GM18861 (cell line): ENCODE results near the gene MBD2.
"Not testable (repeated sequence)": the region's sequence is repeated elsewhere in the genome, so short reads cannot be mapped to it uniquely, and the experiment has no call there.

Experiments
- ATAC-seq: cut with Tn5 transposase; IDR thresholded peaks from one replicate; pipeline ENCODE4 v1.9.1; 2021; ENCODE audit not compliant: unreplicated experiment

Gene MBD2

GRCh38 chr18:54224379-54225014 is at the start of gene MBD2:
Gene MBD2, minus strand, starts transcription at chr18:54224669. Its CDS starts 110 bp downstream, at chr18:54224559.
- peak; percentile 84 for ATAC-seq

DNA sequence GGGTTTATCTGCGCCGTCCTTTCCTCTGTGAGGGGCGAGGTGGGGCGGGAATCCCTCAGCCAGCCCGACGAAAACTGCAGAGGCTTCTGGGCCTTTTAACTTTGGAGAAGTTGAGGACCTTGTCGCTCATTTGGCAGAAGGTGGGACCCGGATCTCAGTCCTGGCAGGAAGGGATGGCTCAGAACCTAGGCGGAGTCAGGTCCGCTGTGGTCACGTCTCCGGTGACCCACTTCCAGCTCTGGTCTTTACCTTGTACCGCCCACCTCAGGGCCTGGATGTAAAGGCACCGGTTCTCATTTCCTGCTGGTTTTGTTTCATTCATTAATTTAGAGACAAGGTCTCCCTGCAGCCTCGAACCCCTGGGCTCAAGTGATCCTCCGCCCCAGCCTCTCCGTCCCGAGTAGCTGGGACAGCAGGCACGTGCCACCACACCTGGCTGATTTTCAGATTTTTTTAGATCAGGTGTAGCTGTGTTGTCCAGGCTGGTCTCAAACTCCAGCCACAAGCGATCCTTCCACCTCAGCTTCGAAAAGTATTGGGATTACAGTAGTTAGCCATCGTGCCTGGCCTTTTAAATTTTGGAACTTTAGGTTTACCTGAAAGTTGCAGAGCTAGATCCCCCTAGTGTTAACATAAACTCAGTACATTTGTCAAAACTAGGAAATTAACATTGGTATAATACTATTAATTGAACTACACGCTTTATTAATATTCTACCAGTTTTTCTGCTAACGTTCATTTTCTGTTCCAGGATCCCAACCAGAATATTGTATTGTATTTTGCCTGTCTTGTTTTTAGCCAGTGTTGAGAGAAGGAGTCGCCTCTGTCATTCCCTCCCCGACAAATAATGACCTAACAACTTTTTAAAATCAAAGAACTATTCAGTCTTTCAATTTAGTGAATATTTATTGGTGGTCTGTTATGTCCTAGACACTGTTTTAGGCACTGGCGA is 45.7 kb upstream of the MBD2 start:
- peak; percentile 25 for ATAC-seq

GRCh38 chr18:54268751-54269150 is 44.3 kb upstream of the MBD2 start:
- no peak for ATAC-seq

- no peak for ATAC-seq
Observed at GRCh38 chr18:54267701-54268100, 43.2 kb upstream of the MBD2 start.

DNA sequence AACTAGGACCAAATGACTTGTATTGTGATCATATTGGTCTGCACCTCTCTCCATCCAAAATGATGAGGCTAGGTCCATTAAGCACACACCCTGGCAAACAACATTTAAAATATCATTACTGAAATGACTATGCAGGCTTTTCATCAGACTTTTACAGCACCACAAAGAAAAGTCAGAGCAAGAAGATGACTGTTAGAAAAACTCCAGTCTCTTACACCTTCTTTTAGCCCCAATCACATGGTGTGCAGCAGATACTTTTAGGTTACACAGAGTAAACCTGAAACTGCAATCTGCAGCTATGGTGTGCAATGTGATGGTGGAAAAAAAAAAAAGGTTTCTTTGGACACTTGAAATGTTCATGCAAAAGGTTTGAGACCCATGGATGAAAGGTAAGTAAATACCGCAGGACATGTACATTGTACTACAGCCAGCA is 39.5 kb upstream of the MBD2 start:
- ATAC-seq, result peak; percentile 77

GRCh38 chr18:54261894-54262293 is 37.4 kb upstream of the MBD2 start:
- peak; percentile 78 for ATAC-seq

- peak; percentile 23 for ATAC-seq
Observed at GRCh38 chr18:54260396-54261072, 36.1 kb upstream of the MBD2 start.

- not testable (repeated sequence) for ATAC-seq
Observed at GRCh38 chr18:54257818-54258217, 33.3 kb upstream of the MBD2 start.

- no peak for ATAC-seq
Observed at GRCh38 chr18:54257015-54257414, 32.5 kb upstream of the MBD2 start.

- no peak for ATAC-seq
Observed at GRCh38 chr18:54255141-54255540, 30.7 kb upstream of the MBD2 start.

- ATAC-seq, result no peak
Observed at GRCh38 chr18:54254265-54254758, 29.8 kb upstream of the MBD2 start.

GRCh38 chr18:54251606-54252390 is 27.3 kb upstream of the MBD2 start:
- no peak for ATAC-seq

DNA sequence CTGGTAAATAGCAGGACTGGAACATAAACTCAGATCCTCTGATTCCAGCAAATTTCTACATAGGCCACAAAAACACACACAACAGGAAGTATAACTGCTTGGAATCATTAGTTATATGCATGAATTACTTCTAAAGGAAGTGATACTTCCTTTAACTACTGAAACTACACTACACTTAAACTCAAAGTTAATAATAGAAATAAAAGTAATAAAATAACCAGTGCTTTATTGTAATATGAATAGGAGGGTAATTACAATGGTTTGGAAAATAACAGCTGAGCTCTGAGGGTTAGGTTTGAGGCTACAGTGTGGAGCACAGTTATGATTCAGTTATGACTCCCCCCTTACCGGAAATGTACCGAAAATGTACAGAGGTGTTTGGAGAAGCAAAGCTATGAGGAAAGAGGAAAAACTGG is 26.4 kb upstream of the MBD2 start:
- ATAC-seq, result peak; percentile 96

DNA sequence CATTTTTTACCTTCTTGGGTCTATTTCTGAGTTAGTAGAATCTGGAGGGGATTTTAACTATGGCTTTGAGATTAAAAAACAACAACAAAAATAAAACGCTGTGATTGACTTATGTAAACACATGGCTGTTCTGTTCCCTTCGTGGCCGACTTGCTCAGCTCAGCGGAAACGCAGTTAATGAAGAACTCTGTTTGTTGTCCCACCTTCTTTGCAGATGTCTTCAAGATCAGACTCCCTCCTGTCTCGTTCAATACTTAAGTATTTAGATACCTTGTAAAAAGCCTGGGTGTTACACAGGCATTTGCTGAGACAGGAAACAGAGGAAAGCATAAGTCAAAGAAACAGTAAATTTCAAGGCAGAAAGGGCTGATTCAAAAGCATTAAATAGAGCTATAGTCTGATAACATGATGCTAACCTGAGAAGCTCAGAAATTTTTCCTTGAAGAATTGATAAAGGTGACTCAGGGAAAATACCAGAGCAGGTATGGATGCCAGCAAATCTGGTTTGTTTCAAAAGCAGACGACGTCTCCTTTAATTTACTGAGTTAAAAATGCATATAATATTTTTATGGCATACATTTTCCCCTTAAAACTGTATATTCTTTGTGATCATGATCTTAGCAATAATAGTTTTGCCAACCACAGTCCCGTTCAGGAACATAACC is 23.2 kb upstream of the MBD2 start:
- no peak for ATAC-seq

DNA sequence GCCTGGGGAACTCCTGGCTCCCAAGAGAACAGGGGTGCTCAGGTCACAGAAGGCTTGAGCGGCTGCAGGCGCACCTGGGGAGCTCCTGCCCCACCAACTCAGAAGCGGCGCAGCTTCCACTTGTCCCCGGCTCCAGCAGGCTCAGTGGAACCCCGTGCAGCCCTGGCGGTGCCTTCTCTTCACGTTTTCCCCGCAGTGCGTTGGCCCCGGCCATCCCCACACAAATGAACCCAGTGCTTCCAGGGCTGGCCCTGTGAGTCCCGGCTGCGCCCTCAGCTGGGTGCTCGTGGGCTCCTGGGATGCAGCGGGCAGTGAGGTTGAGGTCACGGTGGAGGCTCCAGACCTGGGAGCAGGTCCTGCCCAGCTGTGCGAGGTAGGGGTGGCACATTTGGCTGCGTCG is 17.9 kb upstream of the MBD2 start:
- ATAC-seq, result no peak

GRCh38 chr18:54241483-54241882 is 17.0 kb upstream of the MBD2 start:
- no peak for ATAC-seq

DNA sequence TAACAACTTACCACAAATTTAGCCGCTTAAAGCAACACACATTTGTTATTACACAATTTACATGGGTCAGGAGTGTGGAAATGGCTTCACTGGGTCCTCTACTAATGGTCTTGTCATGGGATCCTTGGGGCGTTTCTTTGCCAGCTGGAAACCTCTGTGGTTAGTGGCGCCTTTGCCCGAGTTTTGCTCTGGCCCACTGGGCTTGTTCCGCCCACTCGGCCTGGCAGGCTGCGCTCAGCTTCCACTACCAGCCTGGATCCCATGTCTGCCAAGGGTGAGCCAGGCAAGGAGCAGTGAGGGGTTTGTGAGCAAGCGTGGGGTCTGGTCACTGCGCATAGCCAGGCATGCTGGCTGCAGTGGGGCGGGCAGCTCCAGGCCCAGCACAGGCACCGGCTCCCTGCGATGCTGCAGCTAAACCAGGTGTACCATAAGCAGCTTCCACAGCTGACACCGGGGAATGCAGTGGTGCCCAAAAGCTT is 16.2 kb upstream of the MBD2 start:
- ATAC-seq, result no peak

DNA sequence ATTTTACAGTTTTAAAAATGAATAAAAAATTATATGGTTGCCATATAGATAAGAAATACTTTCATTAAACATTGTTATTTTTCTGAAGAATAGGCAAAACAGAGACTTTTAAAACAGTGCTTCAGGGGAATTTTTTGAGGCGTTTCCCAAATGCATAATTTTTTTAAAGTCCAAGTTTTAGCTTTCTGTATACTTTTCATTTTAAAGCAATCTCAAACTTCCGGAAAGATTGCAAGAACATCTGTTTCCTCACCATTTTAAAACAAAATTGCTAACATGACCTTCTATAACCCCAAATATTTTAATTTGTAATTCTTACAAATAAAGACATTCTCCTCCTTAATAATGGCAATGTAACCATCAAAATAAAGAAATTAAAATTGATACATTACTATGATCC is 15.1 kb upstream of the MBD2 start:
- no peak for ATAC-seq

GRCh38 chr18:54239091-54239490 is 14.6 kb upstream of the MBD2 start:
- no peak for ATAC-seq
